GM23338 (cell line): ENCODE measurements around the gene INPP5D. TPM values are rescaled to one million over a fixed set of nuclear protein-coding genes. Genes with fewer than 3 reads are reported as not detected.
A peak's percentile ranks its signal among the peaks of the same experiment; 100 is the strongest.

Experiments used
- ATAC-seq: fragments of 200-7000 bp; cut with Tn5 transposase; 3 replicates; pipeline ENCODE4 v1.9.1; 2020
- DNase-seq: peaks from one replicate; pipeline ENCODE4 v3.0.0-alpha.2; 2015; ENCODE audit warnings: low spot score
- H2AFZ ChIP-seq: fragments of 200-600 bp; sonication (generic); 2 replicates; pipeline ENCODE4 v1.8.0; 2016; ENCODE audit warnings: antibody characterized with exemption, mild to moderate bottlenecking, moderate library complexity
- H3F3A ChIP-seq: fragments of 200-600 bp; sonication (generic); replicated peaks from 2 replicates; pipeline ENCODE4 v1.8.0; 2017; ENCODE audit warnings: antibody characterized with exemption, mixed run types, low read depth
- H3K27ac ChIP-seq: fragments of 200-600 bp; sonication (generic); 2 replicates; pipeline ENCODE4 v1.6.1; 2016; ENCODE audit warnings: low read depth
- H3K27me3 ChIP-seq: fragments of 200-600 bp; sonication (generic); 2 replicates; pipeline ENCODE4 v1.8.0; 2016; ENCODE audit warnings: mild to moderate bottlenecking, mixed run types, moderate library complexity; ENCODE audit not compliant: insufficient read depth
- H3K36me3 ChIP-seq: fragments of 200-600 bp; sonication (generic); 2 replicates; pipeline ENCODE4 v1.8.0; 2016; ENCODE audit warnings: mild to moderate bottlenecking; ENCODE audit not compliant: insufficient read depth
- H3K4me1 ChIP-seq: fragments of 200-600 bp; sonication (generic); 2 replicates; pipeline ENCODE4 v1.8.0; 2016; ENCODE audit warnings: mild to moderate bottlenecking, moderate library complexity; ENCODE audit not compliant: insufficient read depth
- H3K4me2 ChIP-seq: fragments of 200-600 bp; sonication (generic); 2 replicates; pipeline ENCODE4 v1.7.1; 2017; ENCODE audit warnings: mixed run types
- H3K4me3 ChIP-seq: fragments of 200-600 bp; sonication (generic); 2 replicates; pipeline ENCODE4 v1.6.1; 2016; ENCODE audit warnings: mixed run types
- H3K79me2 ChIP-seq: fragments of 200-600 bp; sonication (generic); replicated peaks from 2 replicates; pipeline ENCODE4 v1.8.0; 2017; ENCODE audit warnings: mild to moderate bottlenecking; ENCODE audit not compliant: insufficient read depth
- H3K9me2 ChIP-seq: fragments of 200-600 bp; sonication (generic); 2 replicates; pipeline ENCODE4 v1.8.0; 2017; ENCODE audit not compliant: insufficient read depth
- H4K20me1 ChIP-seq: fragments of 200-600 bp; sonication (generic); replicated peaks from 2 replicates; pipeline ENCODE4 v1.8.0; 2017; ENCODE audit warnings: mild to moderate bottlenecking; ENCODE audit not compliant: insufficient read depth
- H3K27ac Mint-ChIP-seq: 2 replicates; pipeline ENCODE4 v1.8.0; 2020; ENCODE audit warnings: inconsistent platforms, mild to moderate bottlenecking, moderate library complexity, mixed read lengths
- H3K27me3 Mint-ChIP-seq: 3 replicates; pipeline ENCODE4 v1.8.0; 2022; ENCODE audit warnings: low read depth, mild to moderate bottlenecking, moderate library complexity, mixed read lengths, inconsistent platforms; ENCODE audit not compliant: insufficient read depth, poor library complexity
- H3K36me3 Mint-ChIP-seq: 3 replicates; pipeline ENCODE4 v1.8.0; 2021; ENCODE audit warnings: low read depth, mild to moderate bottlenecking, inconsistent platforms, moderate library complexity, mixed read lengths
- H3K4me1 Mint-ChIP-seq: 3 replicates; pipeline ENCODE4 v1.8.0; 2020; ENCODE audit warnings: mild to moderate bottlenecking, inconsistent platforms, mixed read lengths
- H3K4me3 Mint-ChIP-seq: 3 replicates; pipeline ENCODE4 v1.8.0; 2021; ENCODE audit warnings: moderate library complexity, mild to moderate bottlenecking, inconsistent platforms, mixed read lengths
- H3K9me3 Mint-ChIP-seq: 3 replicates; pipeline ENCODE4 v1.8.0; 2020; ENCODE audit warnings: moderate library complexity, mild to moderate bottlenecking, inconsistent platforms, mixed read lengths
- CREB1 ChIP-seq: fragments of 250-450 bp; sonication (Bioruptor Pico); IDR thresholded peaks from 2 replicates; pipeline ENCODE4 v1.5.0; 2020; ENCODE audit warnings: low read depth, mild to moderate bottlenecking, moderate library complexity
- EZH2phosphoT487 ChIP-seq: fragments of 200-600 bp; sonication (generic); IDR thresholded peaks from one replicate; pipeline ENCODE4 v1.8.1; 2018; ENCODE audit warnings: antibody characterized with exemption; ENCODE audit not compliant: unreplicated experiment
- JUNB ChIP-seq: IDR thresholded peaks from one replicate; pipeline ENCODE4 v1.6.1; 2016; ENCODE audit warnings: antibody characterized with exemption; ENCODE audit not compliant: unreplicated experiment
- NANOG ChIP-seq: IDR thresholded peaks from 2 replicates; pipeline ENCODE4 v1.6.1; 2016; ENCODE audit warnings: antibody characterized with exemption, borderline replicate concordance
- POLR2AphosphoS5 ChIP-seq: IDR thresholded peaks from 2 replicates; pipeline ENCODE4 v1.6.1; 2016; ENCODE audit warnings: antibody characterized with exemption, low read depth
- STAT1 ChIP-seq: IDR thresholded peaks from one replicate; pipeline ENCODE4 v1.6.1; 2016; ENCODE audit warnings: antibody characterized with exemption; ENCODE audit not compliant: unreplicated experiment
- ZNF114 ChIP-seq: fragments of 250-450 bp; sonication (Bioruptor Pico); IDR thresholded peaks from 2 replicates; pipeline ENCODE4 v1.5.0; 2020; ENCODE audit warnings: mild to moderate bottlenecking, moderate library complexity
- ZNF331 ChIP-seq: fragments of 250-450 bp; sonication (Bioruptor Pico); IDR thresholded peaks from 2 replicates; pipeline ENCODE4 v1.5.0; 2020; ENCODE audit warnings: low read depth, mild to moderate bottlenecking, moderate library complexity
- polyA plus RNA-seq: library from polyadenylated mRNA; unstranded; fragments of >200 nt; fragmentation: Nextera tagmentation; extraction: Ambion mirVana; gene quantifications from 2 replicates; pipeline ENCODE4 v1.2.1, GENCODE V29; 2016
- total RNA-seq: library from RNA; depleted of rRNA; stranded (reverse); fragments of >200 nt; shearing (Covaris generic); gene quantifications from 2 replicates; pipeline ENCODE4 v1.2.3, GENCODE V29; 2014
- TF ChIP-seq, protein P1 (sequence below): fragments of 250-450 bp; sonication (Bioruptor Pico); IDR thresholded peaks from 2 replicates; pipeline ENCODE4 v1.5.0; 2020; ENCODE audit warnings: mild to moderate bottlenecking, moderate library complexity
- TF ChIP-seq, protein P2 (sequence below): IDR thresholded peaks from 2 replicates; pipeline ENCODE4 v1.6.1; 2016; ENCODE audit warnings: antibody characterized with exemption
- TF ChIP-seq, protein P3 (sequence below): IDR thresholded peaks from one replicate; pipeline ENCODE4 v1.6.1; 2018; ENCODE audit warnings: antibody characterized with exemption; ENCODE audit not compliant: unreplicated experiment
- TF ChIP-seq, protein P4 (sequence below), 2 experiments: fragments of 200-600 bp in 1 of 2; sonication (generic) in 1 of 2; conservative IDR thresholded peaks; 2 replicates each; pipeline versions ENCODE4 v1.5.1 to v1.6.1; 2016 to 2017; ENCODE audit warnings: antibody characterized with exemption in 2 of 2, low read depth in 2 of 2, mild to moderate bottlenecking in 2 of 2, moderate library complexity in 1 of 2

Gene INPP5D
- total and polyA plus RNA-seq, 2 experiments from 2014 or later: 6.6 to 8.3 TPM

GRCh38 chr2:233084488-233084887 is 24.3 kb downstream of the INPP5D start:
- Histone ChIP-seq H3K79me2 (no peaks in the 10 kb centered on the region), H3K4me2 (no peak overlapping the region), H2AFZ (0 out of 2 replicates have a peak overlapping the region, but pooled peaks have one; percentile 28), H4K20me1 (no peaks in the 10 kb centered on the region), H3F3A (no peaks in the 10 kb centered on the region), H3K27ac (no peak overlapping the region), H3K27me3 (no peaks in the 10 kb centered on the region), H3K4me3 (no peak overlapping the region), H3K36me3 (no peaks in the 10 kb centered on the region), H3K4me1 (no peaks in the 10 kb centered on the region), H3K9me2 (no peaks in the 10 kb centered on the region)
- no peak for ATAC-seq
- Mint-ChIP-seq H3K4me1 (peaks cover 7% of the 10 kb centered on the region), H3K27me3 (peaks cover 4% of the 10 kb centered on the region), H3K4me3 (no peak overlapping the region), H3K9me3 (no peaks in the 10 kb centered on the region), H3K36me3 (no peaks in the 10 kb centered on the region), H3K27ac (peak overlapping the region; percentile 17; the same call in 1 of the 2 replicates)
- no peak for TF ChIP-seq CREB1
- no peak for TF ChIP-seq STAT1
- no peak for TF ChIP-seq JUNB
- TF ChIP-seq, protein P1, sequence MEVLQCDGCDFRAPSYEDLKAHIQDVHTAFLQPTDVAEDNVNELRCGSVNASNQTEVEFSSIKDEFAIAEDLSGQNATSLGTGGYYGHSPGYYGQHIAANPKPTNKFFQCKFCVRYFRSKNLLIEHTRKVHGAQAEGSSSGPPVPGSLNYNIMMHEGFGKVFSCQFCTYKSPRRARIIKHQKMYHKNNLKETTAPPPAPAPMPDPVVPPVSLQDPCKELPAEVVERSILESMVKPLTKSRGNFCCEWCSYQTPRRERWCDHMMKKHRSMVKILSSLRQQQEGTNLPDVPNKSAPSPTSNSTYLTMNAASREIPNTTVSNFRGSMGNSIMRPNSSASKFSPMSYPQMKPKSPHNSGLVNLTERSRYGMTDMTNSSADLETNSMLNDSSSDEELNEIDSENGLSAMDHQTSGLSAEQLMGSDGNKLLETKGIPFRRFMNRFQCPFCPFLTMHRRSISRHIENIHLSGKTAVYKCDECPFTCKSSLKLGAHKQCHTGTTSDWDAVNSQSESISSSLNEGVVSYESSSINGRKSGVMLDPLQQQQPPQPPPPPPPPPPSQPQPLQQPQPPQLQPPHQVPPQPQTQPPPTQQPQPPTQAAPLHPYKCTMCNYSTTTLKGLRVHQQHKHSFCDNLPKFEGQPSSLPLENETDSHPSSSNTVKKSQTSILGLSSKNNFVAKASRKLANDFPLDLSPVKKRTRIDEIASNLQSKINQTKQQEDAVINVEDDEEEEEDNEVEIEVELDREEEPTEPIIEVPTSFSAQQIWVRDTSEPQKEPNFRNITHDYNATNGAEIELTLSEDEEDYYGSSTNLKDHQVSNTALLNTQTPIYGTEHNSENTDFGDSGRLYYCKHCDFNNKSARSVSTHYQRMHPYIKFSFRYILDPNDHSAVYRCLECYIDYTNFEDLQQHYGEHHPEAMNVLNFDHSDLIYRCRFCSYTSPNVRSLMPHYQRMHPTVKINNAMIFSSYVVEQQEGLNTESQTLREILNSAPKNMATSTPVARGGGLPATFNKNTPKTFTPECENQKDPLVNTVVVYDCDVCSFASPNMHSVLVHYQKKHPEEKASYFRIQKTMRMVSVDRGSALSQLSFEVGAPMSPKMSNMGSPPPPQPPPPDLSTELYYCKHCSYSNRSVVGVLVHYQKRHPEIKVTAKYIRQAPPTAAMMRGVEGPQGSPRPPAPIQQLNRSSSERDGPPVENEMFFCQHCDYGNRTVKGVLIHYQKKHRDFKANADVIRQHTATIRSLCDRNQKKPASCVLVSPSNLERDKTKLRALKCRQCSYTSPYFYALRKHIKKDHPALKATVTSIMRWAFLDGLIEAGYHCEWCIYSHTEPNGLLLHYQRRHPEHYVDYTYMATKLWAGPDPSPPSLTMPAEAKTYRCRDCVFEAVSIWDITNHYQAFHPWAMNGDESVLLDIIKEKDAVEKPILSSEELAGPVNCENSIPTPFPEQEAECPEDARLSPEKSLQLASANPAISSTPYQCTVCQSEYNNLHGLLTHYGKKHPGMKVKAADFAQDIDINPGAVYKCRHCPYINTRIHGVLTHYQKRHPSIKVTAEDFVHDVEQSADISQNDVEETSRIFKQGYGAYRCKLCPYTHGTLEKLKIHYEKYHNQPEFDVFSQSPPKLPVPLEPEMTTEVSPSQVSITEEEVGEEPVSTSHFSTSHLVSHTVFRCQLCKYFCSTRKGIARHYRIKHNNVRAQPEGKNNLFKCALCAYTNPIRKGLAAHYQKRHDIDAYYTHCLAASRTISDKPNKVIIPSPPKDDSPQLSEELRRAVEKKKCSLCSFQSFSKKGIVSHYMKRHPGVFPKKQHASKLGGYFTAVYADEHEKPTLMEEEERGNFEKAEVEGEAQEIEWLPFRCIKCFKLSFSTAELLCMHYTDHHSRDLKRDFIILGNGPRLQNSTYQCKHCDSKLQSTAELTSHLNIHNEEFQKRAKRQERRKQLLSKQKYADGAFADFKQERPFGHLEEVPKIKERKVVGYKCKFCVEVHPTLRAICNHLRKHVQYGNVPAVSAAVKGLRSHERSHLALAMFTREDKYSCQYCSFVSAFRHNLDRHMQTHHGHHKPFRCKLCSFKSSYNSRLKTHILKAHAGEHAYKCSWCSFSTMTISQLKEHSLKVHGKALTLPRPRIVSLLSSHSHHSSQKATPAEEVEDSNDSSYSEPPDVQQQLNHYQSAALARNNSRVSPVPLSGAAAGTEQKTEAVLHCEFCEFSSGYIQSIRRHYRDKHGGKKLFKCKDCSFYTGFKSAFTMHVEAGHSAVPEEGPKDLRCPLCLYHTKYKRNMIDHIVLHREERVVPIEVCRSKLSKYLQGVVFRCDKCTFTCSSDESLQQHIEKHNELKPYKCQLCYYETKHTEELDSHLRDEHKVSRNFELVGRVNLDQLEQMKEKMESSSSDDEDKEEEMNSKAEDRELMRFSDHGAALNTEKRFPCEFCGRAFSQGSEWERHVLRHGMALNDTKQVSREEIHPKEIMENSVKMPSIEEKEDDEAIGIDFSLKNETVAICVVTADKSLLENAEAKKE (CRISPR knock-in tag): no peak
- TF ChIP-seq ZNF114: no peak
- no peak for TF ChIP-seq ZNF331 (CRISPR knock-in tag)
- no peak for TF ChIP-seq NANOG
- TF ChIP-seq, protein P2, sequence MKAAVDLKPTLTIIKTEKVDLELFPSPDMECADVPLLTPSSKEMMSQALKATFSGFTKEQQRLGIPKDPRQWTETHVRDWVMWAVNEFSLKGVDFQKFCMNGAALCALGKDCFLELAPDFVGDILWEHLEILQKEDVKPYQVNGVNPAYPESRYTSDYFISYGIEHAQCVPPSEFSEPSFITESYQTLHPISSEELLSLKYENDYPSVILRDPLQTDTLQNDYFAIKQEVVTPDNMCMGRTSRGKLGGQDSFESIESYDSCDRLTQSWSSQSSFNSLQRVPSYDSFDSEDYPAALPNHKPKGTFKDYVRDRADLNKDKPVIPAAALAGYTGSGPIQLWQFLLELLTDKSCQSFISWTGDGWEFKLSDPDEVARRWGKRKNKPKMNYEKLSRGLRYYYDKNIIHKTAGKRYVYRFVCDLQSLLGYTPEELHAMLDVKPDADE: no peak
- TF ChIP-seq POLR2AphosphoS5: no peak
- TF ChIP-seq, protein P3, sequence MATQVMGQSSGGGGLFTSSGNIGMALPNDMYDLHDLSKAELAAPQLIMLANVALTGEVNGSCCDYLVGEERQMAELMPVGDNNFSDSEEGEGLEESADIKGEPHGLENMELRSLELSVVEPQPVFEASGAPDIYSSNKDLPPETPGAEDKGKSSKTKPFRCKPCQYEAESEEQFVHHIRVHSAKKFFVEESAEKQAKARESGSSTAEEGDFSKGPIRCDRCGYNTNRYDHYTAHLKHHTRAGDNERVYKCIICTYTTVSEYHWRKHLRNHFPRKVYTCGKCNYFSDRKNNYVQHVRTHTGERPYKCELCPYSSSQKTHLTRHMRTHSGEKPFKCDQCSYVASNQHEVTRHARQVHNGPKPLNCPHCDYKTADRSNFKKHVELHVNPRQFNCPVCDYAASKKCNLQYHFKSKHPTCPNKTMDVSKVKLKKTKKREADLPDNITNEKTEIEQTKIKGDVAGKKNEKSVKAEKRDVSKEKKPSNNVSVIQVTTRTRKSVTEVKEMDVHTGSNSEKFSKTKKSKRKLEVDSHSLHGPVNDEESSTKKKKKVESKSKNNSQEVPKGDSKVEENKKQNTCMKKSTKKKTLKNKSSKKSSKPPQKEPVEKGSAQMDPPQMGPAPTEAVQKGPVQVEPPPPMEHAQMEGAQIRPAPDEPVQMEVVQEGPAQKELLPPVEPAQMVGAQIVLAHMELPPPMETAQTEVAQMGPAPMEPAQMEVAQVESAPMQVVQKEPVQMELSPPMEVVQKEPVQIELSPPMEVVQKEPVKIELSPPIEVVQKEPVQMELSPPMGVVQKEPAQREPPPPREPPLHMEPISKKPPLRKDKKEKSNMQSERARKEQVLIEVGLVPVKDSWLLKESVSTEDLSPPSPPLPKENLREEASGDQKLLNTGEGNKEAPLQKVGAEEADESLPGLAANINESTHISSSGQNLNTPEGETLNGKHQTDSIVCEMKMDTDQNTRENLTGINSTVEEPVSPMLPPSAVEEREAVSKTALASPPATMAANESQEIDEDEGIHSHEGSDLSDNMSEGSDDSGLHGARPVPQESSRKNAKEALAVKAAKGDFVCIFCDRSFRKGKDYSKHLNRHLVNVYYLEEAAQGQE: no peak
- no peak for TF ChIP-seq EZH2phosphoT487
- TF ChIP-seq, protein P4, sequence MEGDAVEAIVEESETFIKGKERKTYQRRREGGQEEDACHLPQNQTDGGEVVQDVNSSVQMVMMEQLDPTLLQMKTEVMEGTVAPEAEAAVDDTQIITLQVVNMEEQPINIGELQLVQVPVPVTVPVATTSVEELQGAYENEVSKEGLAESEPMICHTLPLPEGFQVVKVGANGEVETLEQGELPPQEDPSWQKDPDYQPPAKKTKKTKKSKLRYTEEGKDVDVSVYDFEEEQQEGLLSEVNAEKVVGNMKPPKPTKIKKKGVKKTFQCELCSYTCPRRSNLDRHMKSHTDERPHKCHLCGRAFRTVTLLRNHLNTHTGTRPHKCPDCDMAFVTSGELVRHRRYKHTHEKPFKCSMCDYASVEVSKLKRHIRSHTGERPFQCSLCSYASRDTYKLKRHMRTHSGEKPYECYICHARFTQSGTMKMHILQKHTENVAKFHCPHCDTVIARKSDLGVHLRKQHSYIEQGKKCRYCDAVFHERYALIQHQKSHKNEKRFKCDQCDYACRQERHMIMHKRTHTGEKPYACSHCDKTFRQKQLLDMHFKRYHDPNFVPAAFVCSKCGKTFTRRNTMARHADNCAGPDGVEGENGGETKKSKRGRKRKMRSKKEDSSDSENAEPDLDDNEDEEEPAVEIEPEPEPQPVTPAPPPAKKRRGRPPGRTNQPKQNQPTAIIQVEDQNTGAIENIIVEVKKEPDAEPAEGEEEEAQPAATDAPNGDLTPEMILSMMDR (conservative IDR thresholded peaks at IDR 0.05; ENCODE audit: low read depth in 2 of 2): no peak
- DNase-seq: no peak
